KMS-11 (cell line): ENCODE results near the gene BAG1.
A peak's percentile ranks its signal among the peaks of the same experiment; 100 is the strongest.

Source experiments
- H2AFZ ChIP-seq: fragments of 200-600 bp; sonication (generic); 2 replicates; pipeline ENCODE4 v1.6.1; 2016; ENCODE audit warnings: antibody characterized with exemption, mixed run types, low read depth
- H3K27ac ChIP-seq: fragments of 200-600 bp; sonication (generic); 2 replicates; pipeline ENCODE4 v1.6.1; 2016; ENCODE audit warnings: mild to moderate bottlenecking, mixed run types
- H3K27me3 ChIP-seq: fragments of 200-600 bp; sonication (generic); 2 replicates; pipeline ENCODE4 v1.6.1; 2017; ENCODE audit warnings: mild to moderate bottlenecking, low read depth, mixed run types, moderate library complexity; ENCODE audit not compliant: insufficient read depth
- H3K36me3 ChIP-seq: fragments of 200-600 bp; sonication (generic); 2 replicates; pipeline ENCODE4 v1.6.1; 2017; ENCODE audit warnings: mild to moderate bottlenecking, mixed run types; ENCODE audit not compliant: insufficient read depth
- H3K4me1 ChIP-seq: fragments of 200-600 bp; sonication (generic); 2 replicates; pipeline ENCODE4 v1.6.1; 2016; ENCODE audit warnings: mild to moderate bottlenecking, low read depth, mixed run types; ENCODE audit not compliant: poor library complexity, severe bottlenecking
- H3K4me2 ChIP-seq: fragments of 200-600 bp; sonication (generic); 2 replicates; pipeline ENCODE4 v1.7.0; 2016; ENCODE audit warnings: mild to moderate bottlenecking, mixed run types
- H3K4me3 ChIP-seq: fragments of 200-600 bp; sonication (generic); IDR thresholded peaks from 2 replicates; pipeline ENCODE4 v1.6.1; 2017; ENCODE audit warnings: low read depth, low read length, mixed read lengths; ENCODE audit not compliant: insufficient read depth
- H3K79me2 ChIP-seq: fragments of 200-600 bp; sonication (generic); 2 replicates; pipeline ENCODE4 v1.6.1; 2016; ENCODE audit warnings: low read depth, mixed run types; ENCODE audit not compliant: insufficient read depth
- H3K9ac ChIP-seq: fragments of 200-600 bp; sonication (generic); 2 replicates; pipeline ENCODE4 v1.6.1; 2016; ENCODE audit warnings: mild to moderate bottlenecking, mixed run types
- H4K20me1 ChIP-seq: fragments of 200-600 bp; sonication (generic); 2 replicates; pipeline ENCODE4 v1.6.1; 2016; ENCODE audit warnings: mild to moderate bottlenecking, mixed run types; ENCODE audit not compliant: insufficient read depth
- CTCF ChIP-seq: fragments of 200-600 bp; sonication (generic); conservative IDR thresholded peaks from 2 replicates; pipeline ENCODE4 v1.6.1; 2017; ENCODE audit warnings: low read depth, mild to moderate bottlenecking, antibody characterized with exemption, low read length, moderate library complexity, mixed read lengths

The BAG1 gene

GRCh38 chr9:33264003-33264472 lies 470 bp downstream of the BAG1 start:
- Histone ChIP-seq H3K79me2 (peaks cover 36% of the 10 kb centered on the region), H3K4me2 (peak overlapping the region; percentile 96), H4K20me1 (no peaks in the 10 kb centered on the region), H3K36me3 (peaks cover 13% of the 10 kb centered on the region; the same call in 1 of the 2 replicates), H3K27me3 (no peaks in the 10 kb centered on the region), H2AFZ (peak overlapping the region; percentile 78), H3K27ac (peak overlapping the region; percentile 58), H3K9ac (peak overlapping the region; percentile 83), H3K4me1 (peaks cover 30% of the 10 kb centered on the region), H3K4me3 (peak overlapping the region; percentile 34)
- TF ChIP-seq CTCF: no peak

GRCh38 chr9:33263131-33264002 lies 1.1 kb downstream of the BAG1 start:
- Histone ChIP-seq H3K79me2 (peaks cover 36% of the 10 kb centered on the region), H4K20me1 (no peaks in the 10 kb centered on the region), H3K4me1 (peaks cover 30% of the 10 kb centered on the region), H3K27ac (peak overlapping the region; percentile 58), H3K27me3 (no peaks in the 10 kb centered on the region), H3K4me2 (peak overlapping the region; percentile 96), H3K36me3 (peaks cover 20% of the 10 kb centered on the region; the same call in 1 of the 2 replicates), H3K4me3 (peak overlapping the region; percentile 34), H3K9ac (peak overlapping the region; percentile 83), H2AFZ (peak overlapping the region; percentile 78)
- no peak for TF ChIP-seq CTCF

GRCh38 chr9:33260372-33260771 lies 4.1 kb downstream of the BAG1 start:
- no peak for TF ChIP-seq CTCF
- Histone ChIP-seq H3K79me2 (peaks cover 30% of the 10 kb centered on the region), H3K9ac (no peak overlapping the region), H3K27ac (no peak overlapping the region), H3K4me1 (peaks cover 24% of the 10 kb centered on the region), H4K20me1 (no peaks in the 10 kb centered on the region), H3K36me3 (peaks cover 33% of the 10 kb centered on the region; the same call in 1 of the 2 replicates), H3K4me2 (no peak overlapping the region), H3K27me3 (no peaks in the 10 kb centered on the region), H3K4me3 (no peak overlapping the region), H2AFZ (no peak overlapping the region)

GRCh38 chr9:33257276-33257675 lies 7.2 kb downstream of the BAG1 start:
- no peak overlapping the region for H3K4me2 ChIP-seq
- no peak for TF ChIP-seq CTCF
- peaks cover 16% of the 10 kb centered on the region for H3K4me1 ChIP-seq
- H4K20me1 ChIP-seq: no peaks in the 10 kb centered on the region
- H2AFZ ChIP-seq: no peak overlapping the region
- peaks cover 33% of the 10 kb centered on the region; the same call in 1 of the 2 replicates for H3K36me3 ChIP-seq
- no peak overlapping the region for H3K9ac ChIP-seq
- peaks cover 7% of the 10 kb centered on the region; the same call in 1 of the 2 replicates for H3K79me2 ChIP-seq
- H3K4me3 ChIP-seq: no peak overlapping the region
- no peak overlapping the region for H3K27ac ChIP-seq
- no peaks in the 10 kb centered on the region for H3K27me3 ChIP-seq
